ENCODE data around the gene MCM10. TPM values are rescaled to one million over a fixed set of nuclear protein-coding genes. Genes with fewer than 3 reads are reported as not detected.

MCM10 gene
- total and polyA plus RNA-seq, 2 experiments from 2014 or later: 3.1 to 3.6 TPM

GRCh38 chr10:13182424-13182823, 21.1 kb downstream of the MCM10 start:
- Histone ChIP-seq H4K20me1 (ENCODE audit: insufficient read depth, poor library complexity, severe bottlenecking) (no peaks in the 10 kb centered on the region), H3K27me3 (no peaks in the 10 kb centered on the region), H3K79me2 (no peaks in the 10 kb centered on the region), H3K9me3 (ENCODE audit: low read depth) (no peaks in the 10 kb centered on the region), H2AFZ (no peak overlapping the region), H3K4me3 (no peak overlapping the region), H3K4me2 (no peak overlapping the region), H3K36me3 (replicated peaks; ENCODE audit: insufficient read depth, low read depth) (no peaks in the 10 kb centered on the region), H3K27ac (no peak overlapping the region), H3K4me1 (ENCODE audit: insufficient read depth) (no peaks in the 10 kb centered on the region), H3K9me2 (replicated peaks; ENCODE audit: insufficient read depth) (no peaks in the 10 kb centered on the region)
- TF ChIP-seq EZH2phosphoT487 (IDR thresholded peaks at IDR 0.05; ENCODE audit: low read depth, severe bottlenecking, unreplicated experiment): no peak
- TF ChIP-seq, protein P1, sequence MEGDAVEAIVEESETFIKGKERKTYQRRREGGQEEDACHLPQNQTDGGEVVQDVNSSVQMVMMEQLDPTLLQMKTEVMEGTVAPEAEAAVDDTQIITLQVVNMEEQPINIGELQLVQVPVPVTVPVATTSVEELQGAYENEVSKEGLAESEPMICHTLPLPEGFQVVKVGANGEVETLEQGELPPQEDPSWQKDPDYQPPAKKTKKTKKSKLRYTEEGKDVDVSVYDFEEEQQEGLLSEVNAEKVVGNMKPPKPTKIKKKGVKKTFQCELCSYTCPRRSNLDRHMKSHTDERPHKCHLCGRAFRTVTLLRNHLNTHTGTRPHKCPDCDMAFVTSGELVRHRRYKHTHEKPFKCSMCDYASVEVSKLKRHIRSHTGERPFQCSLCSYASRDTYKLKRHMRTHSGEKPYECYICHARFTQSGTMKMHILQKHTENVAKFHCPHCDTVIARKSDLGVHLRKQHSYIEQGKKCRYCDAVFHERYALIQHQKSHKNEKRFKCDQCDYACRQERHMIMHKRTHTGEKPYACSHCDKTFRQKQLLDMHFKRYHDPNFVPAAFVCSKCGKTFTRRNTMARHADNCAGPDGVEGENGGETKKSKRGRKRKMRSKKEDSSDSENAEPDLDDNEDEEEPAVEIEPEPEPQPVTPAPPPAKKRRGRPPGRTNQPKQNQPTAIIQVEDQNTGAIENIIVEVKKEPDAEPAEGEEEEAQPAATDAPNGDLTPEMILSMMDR (IDR thresholded peaks at IDR 0.05; ENCODE audit: poor library complexity): no peak
- TF ChIP-seq EZH2 (IDR thresholded peaks at IDR 0.05; ENCODE audit: borderline replicate concordance): no peak
- 92% methylated on average over 1 of the region's 1 CpG for WGBS (ENCODE audit: low lambda C conversion rate, missing lambda C conversion rate)
- no peak for DNase-seq (ENCODE audit: low spot score)

DNA sequence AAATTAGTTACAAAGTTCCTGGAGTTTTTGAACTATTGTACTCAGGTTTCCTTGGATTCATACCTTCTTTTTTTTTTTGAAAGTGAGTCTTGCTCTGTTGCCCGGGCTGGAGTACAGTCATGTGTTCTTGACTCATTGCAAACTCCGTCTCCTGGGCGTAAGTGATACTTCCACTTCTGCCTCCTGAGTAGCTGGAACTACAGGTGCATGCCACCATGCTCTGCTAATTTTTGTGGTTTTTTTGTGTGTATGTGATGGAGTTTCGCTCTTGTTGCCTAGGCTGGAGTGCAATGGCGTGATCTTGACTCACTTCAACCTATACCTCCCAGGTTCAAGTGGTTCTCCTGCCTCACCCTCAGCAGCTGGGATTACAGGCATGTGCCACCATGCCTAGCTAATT, 22.3 kb downstream of the MCM10 start:
- Histone ChIP-seq H3K4me2 (no peak overlapping the region), H4K20me1 (ENCODE audit: insufficient read depth, poor library complexity, severe bottlenecking) (no peaks in the 10 kb centered on the region), H2AFZ (no peak overlapping the region), H3K9me2 (replicated peaks; ENCODE audit: insufficient read depth) (no peaks in the 10 kb centered on the region), H3K4me1 (ENCODE audit: insufficient read depth) (no peaks in the 10 kb centered on the region), H3K27me3 (no peaks in the 10 kb centered on the region), H3K27ac (no peak overlapping the region), H3K9me3 (ENCODE audit: low read depth) (no peaks in the 10 kb centered on the region), H3K4me3 (no peak overlapping the region), H3K79me2 (no peaks in the 10 kb centered on the region), H3K36me3 (replicated peaks; ENCODE audit: insufficient read depth, low read depth) (no peaks in the 10 kb centered on the region)
- TF ChIP-seq EZH2phosphoT487 (IDR thresholded peaks at IDR 0.05; ENCODE audit: low read depth, severe bottlenecking, unreplicated experiment) (no peak), EZH2 (IDR thresholded peaks at IDR 0.05; ENCODE audit: borderline replicate concordance) (no peak)
- TF ChIP-seq, protein P1 (IDR thresholded peaks at IDR 0.05; ENCODE audit: poor library complexity): no peak
- 90% methylated on average over 5 of the region's 5 CpGs for WGBS (ENCODE audit: low lambda C conversion rate, missing lambda C conversion rate)
- no peak for DNase-seq (ENCODE audit: low spot score)

GRCh38 chr10:13184276-13184675, 22.9 kb downstream of the MCM10 start:
- H3K4me1 ChIP-seq (ENCODE audit: insufficient read depth): no peaks in the 10 kb centered on the region
- TF ChIP-seq, protein P1 (IDR thresholded peaks at IDR 0.05; ENCODE audit: poor library complexity): no peak
- no peak for TF ChIP-seq EZH2phosphoT487 (IDR thresholded peaks at IDR 0.05; ENCODE audit: low read depth, severe bottlenecking, unreplicated experiment)
- no peak for TF ChIP-seq EZH2 (IDR thresholded peaks at IDR 0.05; ENCODE audit: borderline replicate concordance)
- no peaks in the 10 kb centered on the region for H3K36me3 ChIP-seq (replicated peaks; ENCODE audit: insufficient read depth, low read depth)
- H4K20me1 ChIP-seq (ENCODE audit: insufficient read depth, poor library complexity, severe bottlenecking): no peaks in the 10 kb centered on the region
- H3K27me3 ChIP-seq: no peaks in the 10 kb centered on the region
- DNase-seq (ENCODE audit: low spot score): no peak
- H3K9me2 ChIP-seq (replicated peaks; ENCODE audit: insufficient read depth): no peaks in the 10 kb centered on the region
- 92% methylated on average over 2 of the region's 2 CpGs for WGBS (ENCODE audit: low lambda C conversion rate, missing lambda C conversion rate)
- H3K9me3 ChIP-seq (ENCODE audit: low read depth): no peaks in the 10 kb centered on the region
- H3K27ac ChIP-seq: no peak overlapping the region
- no peak overlapping the region for H2AFZ ChIP-seq
- H3K4me3 ChIP-seq: no peak overlapping the region
- no peaks in the 10 kb centered on the region for H3K79me2 ChIP-seq
- no peak overlapping the region for H3K4me2 ChIP-seq
